GM18951 (cell line): ENCODE data around the gene BAZ1B.
"Not testable (repeated sequence)": the region's sequence is repeated elsewhere in the genome, so short reads cannot be mapped to it uniquely, and the experiment has no call there.

ENCODE experiments used
- POLR2A ChIP-seq: IDR thresholded peaks from 4 replicates; pipeline ENCODE4 v1.6.1; 2011; ENCODE audit warnings: mild to moderate bottlenecking; ENCODE audit not compliant: insufficient read length, insufficient read depth; ENCODE audit errors: extremely low read depth
- in situ Hi-C: fragments of 300-500 bp; cut with MboI; formaldehyde crosslinking; loops from one replicate; pipeline ENCODE4 v1.12.0; 2022; ENCODE audit warnings: low sequenced_read_pairs, mixed read lengths, inconsistent platforms; ENCODE audit not compliant: unreplicated experiment

BAZ1B gene

GRCh38 chr7:73522105-73522872 is at the start of gene BAZ1B:
TSS of gene BAZ1B (minus strand) at chr7:73522293. CDS start at chr7:73521933, 360 bp downstream.
- in situ Hi-C loops, result no loop called here
- peak; percentile 87 for TF ChIP-seq POLR2A

DNA sequence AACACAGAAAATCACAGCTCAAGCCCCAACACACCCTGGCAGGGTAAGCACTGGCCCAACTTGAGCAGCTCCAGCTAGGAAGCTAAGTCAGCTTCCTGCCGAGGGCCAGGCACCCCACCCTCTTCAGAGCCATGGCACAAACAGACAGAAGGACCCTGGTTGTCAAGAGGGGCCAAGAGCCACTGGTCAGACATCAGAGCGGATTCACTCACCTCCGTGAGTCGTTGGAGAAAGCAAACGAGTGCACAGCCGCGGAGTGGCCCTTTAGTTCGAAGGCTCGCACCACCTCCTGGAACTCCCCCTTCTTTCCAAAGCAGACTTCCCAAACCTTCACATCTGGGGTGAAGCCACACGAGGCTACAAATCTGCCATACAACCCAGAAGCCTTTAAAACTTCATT is 48.9 kb upstream of the BAZ1B start:
- in situ Hi-C loops, result no loop called here
- no peak for TF ChIP-seq POLR2A

DNA sequence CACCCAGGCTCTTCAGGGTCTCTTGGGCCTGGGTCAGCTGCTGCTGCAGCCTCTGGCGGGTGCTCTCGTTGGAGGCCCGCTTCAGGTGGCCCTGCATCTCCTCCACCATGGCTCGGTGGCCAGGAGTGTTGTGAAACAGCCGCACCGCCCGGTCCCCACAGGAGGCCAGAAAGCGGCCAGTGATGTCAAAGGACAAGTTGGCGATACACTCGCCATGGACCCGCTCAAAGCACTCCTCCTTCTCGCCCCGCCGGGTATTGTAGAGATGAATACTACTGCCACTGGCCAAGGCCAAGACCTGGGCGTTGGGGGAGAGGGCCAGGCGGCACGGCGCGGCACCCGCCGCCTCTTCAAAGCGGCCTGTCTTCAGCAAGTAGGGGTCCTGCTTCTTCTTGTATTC is 48.4 kb upstream of the BAZ1B start:
- in situ Hi-C loops, result no loop called here
- TF ChIP-seq POLR2A, result no peak

GRCh38 chr7:73569042-73569608 is 47.0 kb upstream of the BAZ1B start:
- TF ChIP-seq POLR2A, result no peak
- in situ Hi-C loops, result no loop called here

DNA sequence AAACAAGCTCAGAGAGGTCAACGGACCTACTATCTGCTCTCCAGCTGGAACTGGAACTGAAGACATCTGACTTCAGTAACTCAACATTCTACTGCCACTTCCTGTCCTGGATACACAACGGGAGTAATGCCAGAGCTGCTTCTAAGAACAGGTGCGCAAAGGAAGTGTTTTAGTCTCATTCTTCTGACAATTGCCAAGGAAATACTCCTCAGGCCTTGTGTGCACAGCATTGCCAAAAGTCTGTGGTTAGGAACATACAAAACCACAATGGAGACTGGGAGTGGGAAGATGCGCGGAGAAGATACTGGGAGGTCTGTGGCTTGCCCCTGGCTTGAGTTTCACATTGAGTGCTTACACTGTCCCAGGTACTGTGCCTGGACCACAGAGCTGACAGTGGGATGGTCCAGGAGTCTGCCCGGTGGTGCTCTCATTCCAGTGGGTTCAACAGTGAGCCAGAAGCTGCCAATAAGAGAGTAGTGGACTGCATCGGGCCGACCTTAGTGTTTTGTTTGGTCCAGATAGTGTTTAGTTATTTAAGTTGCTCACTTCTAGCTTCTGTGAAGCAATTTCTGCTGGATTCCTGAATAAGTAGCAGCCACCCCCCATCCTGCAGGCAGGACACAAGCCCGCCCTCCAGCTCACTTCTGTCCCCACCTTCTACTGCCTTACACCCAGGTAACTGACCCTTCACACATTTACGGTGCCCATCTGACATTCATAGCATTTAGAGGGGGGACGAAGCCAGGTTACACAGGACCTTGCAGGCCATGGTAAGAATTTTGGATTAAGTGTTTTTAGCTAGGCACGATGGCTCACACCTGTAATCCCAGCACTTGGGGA is 46.0 kb upstream of the BAZ1B start:
- in situ Hi-C loops, result no loop called here
- TF ChIP-seq POLR2A, result no peak

DNA sequence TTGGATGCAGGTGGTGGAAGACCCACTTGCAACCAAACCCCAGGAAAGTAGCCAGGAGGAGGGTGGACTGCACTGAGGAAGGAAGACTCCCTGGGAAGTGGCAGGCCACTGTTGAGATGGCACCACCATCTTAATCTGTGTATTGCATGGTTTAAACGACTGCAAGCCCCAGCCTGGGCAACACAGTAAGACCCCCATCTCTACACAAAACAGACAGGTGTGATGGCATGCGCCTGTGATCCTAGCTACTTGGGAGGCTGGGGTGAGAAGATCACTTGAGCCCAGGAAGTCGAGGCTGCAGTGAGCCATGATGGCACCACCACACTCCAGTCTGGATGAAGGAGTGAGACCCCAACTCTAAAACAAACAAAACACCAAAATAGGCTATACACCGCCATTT is 45.0 kb upstream of the BAZ1B start:
- no peak for TF ChIP-seq POLR2A
- in situ Hi-C loops, result no loop called here

- in situ Hi-C loops, result not testable (repeated sequence)
Observed at GRCh38 chr7:73566431-73566830, 44.3 kb upstream of the BAZ1B start.

DNA sequence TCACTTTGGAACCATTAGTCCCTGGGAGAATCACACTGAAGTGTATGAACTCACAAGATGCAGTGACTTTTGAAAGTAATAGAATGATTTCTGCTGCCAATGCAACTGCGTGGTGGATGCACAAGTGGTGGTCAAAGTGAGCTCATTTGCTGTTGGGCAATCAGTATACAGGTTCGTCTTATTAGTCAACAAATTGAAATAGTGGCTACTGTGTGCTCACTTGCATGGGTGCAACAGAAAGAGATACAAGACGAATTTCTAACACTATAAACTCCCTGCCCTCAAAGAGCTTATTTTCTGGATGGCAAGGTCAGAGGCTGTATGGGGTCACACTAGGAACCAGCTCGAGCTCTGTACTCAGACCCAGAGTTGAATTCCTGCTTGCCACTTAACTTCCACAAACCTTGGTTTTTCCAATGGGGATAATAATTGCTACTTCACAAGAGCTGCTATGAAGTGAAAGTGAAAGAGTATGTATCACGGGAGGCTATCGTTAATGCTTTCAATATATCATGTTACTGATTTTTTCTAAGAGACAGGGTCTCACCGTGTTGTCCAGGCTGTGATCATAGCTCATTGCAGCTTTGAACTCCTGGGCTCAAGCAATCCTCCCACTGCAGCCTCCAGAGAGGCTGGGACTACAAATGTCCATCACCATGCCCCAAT is 43.7 kb upstream of the BAZ1B start:
- TF ChIP-seq POLR2A, result no peak
- in situ Hi-C loops, result no loop called here

DNA sequence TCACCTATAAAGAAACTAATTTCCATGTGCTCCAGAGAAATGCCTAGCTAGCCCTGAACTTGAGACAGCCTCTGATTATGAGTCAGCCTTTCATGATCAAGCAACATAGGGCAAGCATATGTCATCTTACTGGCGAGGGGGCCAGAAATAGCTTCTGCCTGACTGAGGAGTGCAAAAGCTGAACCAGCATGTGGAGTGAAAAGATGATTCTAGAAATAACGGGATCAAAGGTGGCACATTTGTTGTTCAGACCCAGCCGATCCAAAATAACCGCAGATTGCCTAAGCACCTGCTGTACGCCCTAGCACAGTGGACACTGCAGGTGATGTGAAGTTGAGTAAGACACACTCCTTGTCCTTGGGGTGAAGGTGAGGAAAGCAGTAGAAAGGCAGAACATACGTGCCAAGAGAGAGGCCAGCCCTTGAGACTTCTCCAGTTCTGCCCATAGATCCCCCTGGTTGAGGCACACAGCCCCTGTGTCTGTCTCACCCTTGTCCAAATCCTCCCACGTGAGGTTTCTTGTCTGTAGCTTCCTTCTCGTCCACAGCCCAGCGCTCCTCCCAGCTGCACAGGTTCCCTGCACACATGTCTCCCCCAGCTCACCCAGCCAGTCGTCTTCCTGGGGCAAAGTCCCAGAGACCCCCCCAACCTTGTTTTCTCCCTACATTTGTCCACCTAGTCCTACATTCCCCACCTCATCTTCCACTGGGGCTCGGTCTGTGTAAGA is 38.2 kb upstream of the BAZ1B start:
- TF ChIP-seq POLR2A, result no peak
- in situ Hi-C loops, result no loop called here

GRCh38 chr7:73557397-73558257 is 35.5 kb upstream of the BAZ1B start, which contains the start of gene BCL7B:
TSS of gene BCL7B (minus strand) at chr7:73557690. CDS start at chr7:73557578, 112 bp downstream.
- in situ Hi-C loops, result no loop called here
- TF ChIP-seq POLR2A, result peak; percentile 84

DNA sequence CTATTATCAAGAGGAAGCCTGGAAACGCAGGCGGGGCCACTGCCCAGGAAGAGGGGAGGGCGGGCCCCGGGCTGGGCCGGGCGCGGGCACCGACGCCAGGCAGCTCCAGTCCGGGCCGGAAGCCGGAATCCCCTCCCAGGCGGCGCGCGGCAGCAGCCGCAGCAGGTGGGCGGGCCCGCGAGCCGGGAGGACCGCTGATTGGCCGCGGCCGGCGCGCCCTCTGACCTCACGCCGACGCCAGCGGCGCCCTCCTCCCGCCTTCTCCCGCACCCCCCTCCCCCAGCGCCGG is 35.0 kb upstream of the BAZ1B start:
- in situ Hi-C loops, result no loop called here
- no peak for TF ChIP-seq POLR2A
